Activated T-cell treated with anti-CD3 and anti-CD28 coated beads, Interleukin-2, amount 50 U/mL, for 48 hours (primary cell): Measurements from ENCODE around the gene DFFB.

Experiments used
- DNase-seq, 2 experiments: peaks; one replicate each; pipeline ENCODE4 v3.0.0-alpha.2; 2020

Gene DFFB

GRCh38 chr1:3876716-3877115, 19.4 kb downstream of the DFFB start:
- no peak for DNase-seq

- no peak for DNase-seq
Observed at GRCh38 chr1:3879099-3879498, 21.8 kb downstream of the DFFB start.

DNA sequence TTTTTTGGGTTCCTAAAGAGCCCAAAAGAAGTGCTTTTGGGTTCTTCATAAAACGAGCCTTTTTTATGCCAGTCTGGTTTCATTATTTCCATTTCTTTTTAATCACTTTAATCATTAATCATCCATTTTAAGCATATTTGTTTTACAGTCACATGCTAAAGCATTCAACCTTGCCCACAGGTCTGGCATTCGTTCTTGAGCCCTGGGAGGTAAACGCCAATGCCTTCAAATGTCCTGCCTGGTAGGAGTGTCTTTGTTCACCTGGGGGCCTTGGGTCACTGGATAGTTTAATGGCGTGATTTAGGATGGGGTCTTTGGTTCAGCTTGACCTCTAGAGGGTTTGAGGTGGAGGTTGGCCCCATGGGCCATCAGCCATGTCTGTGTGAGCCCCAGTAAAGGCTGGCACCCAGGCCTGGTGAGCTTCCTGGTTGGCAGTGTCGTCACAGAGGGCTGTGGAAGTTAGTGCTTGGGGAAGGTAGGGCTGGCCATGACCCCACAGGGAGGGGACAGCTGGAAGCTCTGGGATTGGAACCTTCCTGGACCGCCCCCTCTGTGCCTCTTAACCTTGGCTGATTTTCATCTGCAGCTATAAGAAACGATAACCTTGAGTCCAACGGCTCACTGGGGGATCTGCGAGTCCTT, 22.6 kb downstream of the DFFB start:
- no peak for DNase-seq

DNA sequence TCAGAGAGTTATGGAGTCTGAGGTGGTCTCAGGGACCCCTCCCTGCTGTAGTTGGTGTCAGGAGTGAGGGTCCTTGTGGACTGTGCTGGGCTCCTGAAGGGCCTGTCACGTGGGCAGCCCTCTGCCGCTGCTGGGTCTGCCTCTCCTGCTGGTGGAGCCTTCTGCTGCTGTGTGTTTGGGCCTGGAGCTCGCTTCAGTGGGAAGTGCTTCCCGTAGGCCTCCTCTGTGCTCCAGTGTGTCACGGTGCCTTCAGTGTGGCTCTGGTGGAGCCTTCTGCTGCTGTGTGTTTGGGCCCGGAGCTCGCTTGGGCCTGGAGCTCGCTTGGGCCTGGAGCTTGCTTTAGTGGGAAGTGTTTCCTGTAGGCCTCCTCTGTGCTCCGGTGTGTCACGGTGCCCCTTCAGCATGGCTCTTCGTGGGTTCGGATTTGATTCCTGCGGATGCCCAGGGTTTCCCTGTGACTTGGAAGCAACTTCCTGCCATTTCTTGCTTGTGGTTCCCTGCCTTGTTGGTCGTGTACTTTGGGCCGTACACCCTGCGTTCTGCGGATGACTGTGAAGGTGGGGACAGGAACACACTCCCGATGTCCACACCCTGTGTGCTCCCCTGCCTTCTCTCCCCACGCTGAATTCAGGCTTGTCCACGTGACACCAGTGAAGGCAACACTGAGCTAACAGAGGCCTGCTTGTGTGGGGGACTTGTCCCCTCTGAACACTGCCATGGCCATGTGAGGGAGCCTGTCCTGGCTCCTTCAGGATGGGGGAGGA, 23.3 kb downstream of the DFFB start:
- no peak for DNase-seq

DNA sequence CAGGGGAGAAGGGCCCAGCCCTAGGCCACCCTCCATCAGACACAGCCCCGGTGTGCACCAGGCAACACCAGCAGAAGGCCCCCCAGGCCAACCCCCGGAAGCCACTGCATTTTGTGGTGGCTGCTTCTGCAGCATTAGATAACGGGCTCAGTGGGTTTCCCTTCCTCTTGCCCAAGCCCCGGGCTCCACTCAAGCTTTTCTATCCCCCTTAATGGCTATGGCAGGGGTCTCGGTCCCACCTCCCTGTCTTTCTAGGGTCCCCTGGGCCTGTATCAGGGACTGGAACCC, 23.9 kb downstream of the DFFB start:
- no peak for DNase-seq

- no peak for DNase-seq
Observed at GRCh38 chr1:3883194-3883925, 26.1 kb downstream of the DFFB start.

DNA sequence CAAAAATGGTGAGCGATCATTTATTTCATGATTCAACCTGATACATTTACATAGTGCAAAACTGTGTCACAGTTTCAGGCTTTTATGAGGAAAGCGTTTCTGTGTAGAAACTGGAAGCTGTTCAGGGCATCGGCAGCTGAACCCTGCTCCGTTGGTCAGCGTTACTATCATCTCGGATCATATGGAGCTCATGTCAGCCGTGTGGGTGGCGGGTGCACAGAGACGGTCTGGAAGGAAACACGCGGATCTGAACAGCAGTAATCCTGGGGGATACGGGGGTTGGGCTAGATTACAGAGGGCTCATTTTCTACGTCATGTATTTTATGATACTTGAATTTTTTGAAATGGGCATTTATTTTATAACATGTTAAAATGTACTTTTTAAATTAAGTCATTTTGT, 27.7 kb downstream of the DFFB start:
- DNase-seq, result no peak

DNA sequence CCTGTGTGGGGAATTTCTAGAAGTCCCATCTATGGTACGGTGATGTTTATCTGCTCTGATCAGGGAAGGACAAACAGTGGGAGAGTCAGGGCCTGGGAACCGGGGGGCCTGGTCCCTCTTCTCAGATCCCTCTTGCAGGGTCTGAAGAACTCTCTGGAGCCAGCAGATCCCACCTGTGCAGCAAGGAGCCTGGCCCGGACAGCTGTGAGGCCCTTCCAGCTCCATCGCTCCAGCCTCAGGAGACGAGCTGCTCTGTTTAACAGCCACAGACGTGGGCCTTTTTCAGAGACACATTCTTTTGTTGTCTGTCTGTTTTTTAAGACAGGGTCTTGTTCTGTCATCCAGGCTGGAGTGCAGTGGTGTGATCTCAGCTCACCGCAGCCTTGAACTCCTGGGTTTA, 28.3 kb downstream of the DFFB start:
- DNase-seq, result no peak

DNA sequence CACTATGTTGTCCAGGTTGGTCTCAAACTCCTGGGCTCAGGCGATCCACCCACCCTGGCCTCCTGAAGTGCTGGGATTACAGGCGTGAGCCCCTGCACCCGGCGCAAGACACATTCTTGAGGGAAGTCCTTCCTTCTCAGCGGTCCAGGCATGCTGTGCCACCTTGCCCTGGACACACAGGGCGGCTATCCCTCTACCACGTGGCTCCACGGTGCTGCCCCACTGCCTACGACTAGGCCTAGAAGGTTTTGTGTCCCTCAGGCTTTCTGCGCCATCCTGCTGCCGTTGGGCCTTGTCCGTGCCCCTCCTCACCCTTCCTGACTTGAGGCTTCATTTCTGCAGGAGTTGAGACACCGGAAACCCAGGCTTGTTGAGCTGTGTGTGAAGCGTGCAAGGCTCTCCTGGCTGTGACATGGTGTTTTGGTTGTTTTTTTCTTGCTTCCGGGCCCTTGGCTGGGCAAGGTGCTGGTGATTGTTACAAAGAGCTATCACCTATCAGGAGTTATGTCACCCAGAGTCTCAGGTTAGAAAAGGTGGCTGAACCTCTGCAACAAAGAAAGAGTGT, 28.9 kb downstream of the DFFB start:
- DNase-seq, result no peak

- no peak for DNase-seq
Observed at GRCh38 chr1:3886691-3887090, 29.4 kb downstream of the DFFB start.

GRCh38 chr1:3888301-3888700, 31.0 kb downstream of the DFFB start:
- DNase-seq, result no peak

- DNase-seq, result peak in 1 of 2 experiments; percentile 30
Observed at GRCh38 chr1:3889936-3890335, 32.7 kb downstream of the DFFB start.

DNA sequence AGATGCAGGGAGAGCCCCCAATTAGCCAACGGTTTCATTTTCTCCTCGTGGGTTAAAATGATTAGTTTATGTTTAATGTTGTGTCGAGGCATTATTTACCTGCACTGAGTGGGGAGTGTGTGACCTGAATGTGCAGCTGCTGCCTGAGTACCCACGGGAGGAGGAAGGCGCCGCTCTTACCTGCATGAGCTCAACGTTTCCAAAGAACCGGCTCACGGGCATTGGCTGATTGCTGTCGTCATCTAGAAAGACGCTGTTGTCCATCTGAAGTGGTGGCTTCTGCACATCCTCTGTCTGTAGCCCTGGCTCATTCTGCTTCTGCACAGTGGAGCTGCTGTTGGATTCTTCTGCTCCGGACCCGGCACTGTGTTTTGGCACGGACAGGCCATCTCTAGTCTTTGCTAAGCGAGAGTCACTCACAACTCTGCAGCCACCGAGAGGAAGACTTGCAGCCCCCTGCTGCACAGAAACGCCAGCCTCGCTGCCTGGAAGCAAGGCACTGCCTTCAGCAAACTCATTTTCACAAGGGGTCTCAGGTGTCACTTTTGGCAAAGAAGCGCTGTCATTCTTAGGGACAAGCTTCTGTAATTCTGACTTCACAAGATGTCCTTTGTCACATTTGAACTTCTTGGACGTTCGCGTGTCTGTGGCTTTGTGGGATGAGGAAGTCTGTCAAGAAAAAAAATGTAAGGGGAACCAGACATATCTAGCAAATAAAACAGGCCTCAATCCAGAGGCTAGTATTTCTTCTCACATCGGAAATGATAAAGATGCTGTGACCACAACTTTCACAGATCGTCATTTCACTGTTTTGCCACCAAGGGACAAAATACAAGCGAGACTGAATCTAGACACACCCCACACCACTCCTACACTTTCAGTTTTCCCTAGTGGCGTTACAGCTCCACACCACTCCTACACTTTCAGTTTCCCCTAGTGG, 33.4 kb downstream of the DFFB start:
- no peak for DNase-seq

DNA sequence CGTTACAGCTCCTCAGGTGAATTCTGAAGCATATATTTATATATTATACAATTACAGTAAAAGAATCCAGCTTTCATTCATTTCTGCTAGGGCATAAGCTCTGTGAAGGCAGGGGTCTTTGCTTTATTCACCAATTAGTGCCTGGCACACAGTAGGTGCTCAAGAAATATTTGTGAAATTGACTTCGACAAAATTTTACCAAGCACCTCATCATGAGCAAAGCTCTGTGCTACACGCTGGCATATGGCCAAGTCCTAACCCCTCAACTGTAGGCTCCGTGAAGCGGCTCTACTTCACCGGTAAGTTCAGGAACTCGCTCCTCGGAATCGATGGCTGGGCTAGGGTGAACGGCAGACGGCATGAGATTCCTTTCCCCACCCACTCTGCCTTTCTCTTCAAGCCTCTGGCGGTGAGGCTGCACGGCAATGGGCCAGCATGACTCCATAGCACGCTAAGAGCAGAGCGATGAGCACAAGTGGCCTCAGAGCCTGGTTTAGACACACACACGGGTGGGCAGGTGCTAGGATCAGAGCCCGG, 34.1 kb downstream of the DFFB start:
- DNase-seq, result no peak

- no peak for DNase-seq
Observed at GRCh38 chr1:3892748-3893147, 35.5 kb downstream of the DFFB start.

DNA sequence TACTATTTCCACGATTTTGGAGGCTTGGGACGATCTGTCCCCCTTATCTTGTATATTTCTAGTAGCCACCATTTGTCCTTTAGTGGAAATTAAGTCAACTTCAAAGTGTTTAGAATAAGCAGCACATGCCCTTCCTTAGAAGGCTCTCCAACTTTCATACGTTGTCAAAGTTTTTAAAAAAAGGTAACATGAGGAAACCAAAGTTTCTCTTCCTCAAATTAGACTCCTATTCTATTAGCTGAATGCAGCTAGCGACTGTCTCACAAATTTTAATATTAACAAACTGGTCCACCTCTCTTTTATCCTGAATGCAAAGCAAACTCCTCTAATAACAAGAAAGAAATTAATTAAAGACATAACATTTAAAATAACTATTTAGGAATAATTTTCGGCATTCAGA, 35.9 kb downstream of the DFFB start:
- no peak for DNase-seq

- no peak for DNase-seq
Observed at GRCh38 chr1:3894626-3895278, 37.5 kb downstream of the DFFB start.

GRCh38 chr1:3895279-3895950, 38.1 kb downstream of the DFFB start:
- no peak for DNase-seq

DNA sequence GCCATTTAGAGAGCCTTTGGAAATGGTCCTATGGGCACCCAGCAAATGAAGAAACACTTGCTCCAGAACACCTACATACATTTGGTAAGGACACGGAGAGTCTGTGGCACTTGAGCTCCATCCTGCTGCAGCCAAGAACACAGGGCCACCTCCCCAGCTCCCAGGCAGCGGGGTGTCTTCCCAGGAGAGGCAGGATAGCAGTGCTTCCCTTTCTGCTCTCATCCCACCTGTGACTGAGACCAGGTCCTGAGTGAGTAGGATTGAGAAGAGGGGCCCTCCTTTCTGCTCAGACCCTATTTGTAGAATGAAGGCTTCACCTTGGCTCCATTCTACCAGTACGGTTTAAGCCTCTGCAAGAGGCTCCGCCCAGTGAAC, 38.7 kb downstream of the DFFB start:
- no peak for DNase-seq

DNA sequence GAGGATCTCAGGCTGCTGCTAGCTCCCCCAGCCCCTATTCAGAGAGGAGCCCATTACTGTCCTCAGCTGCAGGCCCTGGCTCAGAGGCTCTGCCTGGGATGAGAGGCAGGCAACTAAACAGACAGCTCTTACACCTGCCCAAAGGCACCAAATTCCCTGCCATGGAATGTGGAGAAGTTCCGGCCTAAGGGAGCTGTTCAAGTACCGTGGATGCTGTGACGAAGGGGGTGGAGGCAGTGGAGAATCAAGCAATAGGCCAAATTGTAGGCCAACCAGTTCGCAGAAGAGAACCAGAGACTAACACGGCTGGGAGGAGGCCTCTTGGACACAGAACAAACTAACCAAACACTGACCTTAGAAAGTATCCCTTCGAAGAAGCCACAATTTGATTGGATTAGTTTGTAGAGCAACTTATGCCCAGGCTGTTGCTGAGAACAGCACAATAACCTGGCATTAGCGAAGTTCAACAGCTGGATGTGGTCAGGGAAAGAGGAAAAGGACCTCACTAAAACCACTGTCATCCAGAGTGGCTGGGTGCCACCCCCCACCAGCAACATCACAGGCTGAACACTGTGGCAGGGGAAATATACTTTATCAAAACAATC, 39.2 kb downstream of the DFFB start:
- DNase-seq, result no peak

DNA sequence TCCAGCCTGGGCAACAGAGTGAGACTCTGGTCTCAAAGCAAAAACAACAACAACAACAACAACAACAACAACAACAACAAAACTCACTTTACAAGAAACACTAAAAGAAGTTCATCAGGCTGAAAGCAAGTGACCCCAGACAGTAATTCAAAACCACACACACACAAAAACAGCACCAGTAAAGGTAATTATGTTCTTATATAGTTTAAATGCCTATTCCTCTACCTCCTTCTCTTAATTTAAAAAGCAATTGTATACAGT, 41.1 kb downstream of the DFFB start:
- no peak for DNase-seq
